Endodermal cell (in vitro differentiated cells): ENCODE data around the gene IRF6. TPM values are rescaled to one million over a fixed set of nuclear protein-coding genes. Genes with fewer than 3 reads are reported as not detected.

Experiments used
- DNase-seq: peaks from one replicate; pipeline ENCODE4 v3.0.0-alpha.2; 2017
- H3K27ac ChIP-seq: 2 replicates; pipeline ENCODE4 v1.5.1; 2013; ENCODE audit warnings: mild to moderate bottlenecking, low read depth, low read length, moderate library complexity
- H3K27me3 ChIP-seq: 2 replicates; pipeline ENCODE4 v1.6.1; 2013; ENCODE audit warnings: mild to moderate bottlenecking, low read length, moderate library complexity; ENCODE audit not compliant: insufficient read depth, control insufficient read depth, poor library complexity, severe bottlenecking
- H3K36me3 ChIP-seq: 2 replicates; pipeline ENCODE4 v1.7.0; 2013; ENCODE audit warnings: mild to moderate bottlenecking, low read length, moderate library complexity; ENCODE audit not compliant: control insufficient read depth, insufficient read depth
- H3K4me1 ChIP-seq: one replicate; pipeline ENCODE4 v1.7.0; 2013; ENCODE audit warnings: low read length; ENCODE audit not compliant: control insufficient read depth, insufficient read depth
- H3K4me3 ChIP-seq: 2 replicates; pipeline ENCODE4 v1.5.1; 2013; ENCODE audit warnings: mild to moderate bottlenecking, low read length, moderate library complexity
- H3K9ac ChIP-seq: 2 replicates; pipeline ENCODE4 v1.6.1; 2013; ENCODE audit warnings: mild to moderate bottlenecking, low read length, moderate library complexity; ENCODE audit not compliant: poor library complexity, severe bottlenecking; ENCODE audit errors: extremely low read depth
- H3K9me3 ChIP-seq: 2 replicates; pipeline ENCODE4 v1.6.1; 2013; ENCODE audit warnings: mild to moderate bottlenecking, low read length, moderate library complexity; ENCODE audit not compliant: control insufficient read depth
- H3K27ac Mint-ChIP-seq: 2 replicates; pipeline ENCODE4 v1.8.0; 2020; ENCODE audit warnings: mixed read lengths
- H3K27me3 Mint-ChIP-seq: 2 replicates; pipeline ENCODE4 v1.8.0; 2021; ENCODE audit warnings: mild to moderate bottlenecking, mixed read lengths; ENCODE audit not compliant: insufficient read depth
- H3K36me3 Mint-ChIP-seq: 2 replicates; pipeline ENCODE4 v1.8.0; 2020; ENCODE audit warnings: low read depth, mixed read lengths
- H3K4me1 Mint-ChIP-seq: 2 replicates; pipeline ENCODE4 v1.8.0; 2020; ENCODE audit warnings: mixed read lengths
- H3K4me3 Mint-ChIP-seq: 2 replicates; pipeline ENCODE4 v1.8.0; 2020; ENCODE audit warnings: mild to moderate bottlenecking, moderate library complexity, mixed read lengths
- H3K9me3 Mint-ChIP-seq: 2 replicates; pipeline ENCODE4 v1.8.0; 2020; ENCODE audit warnings: mild to moderate bottlenecking, mixed read lengths
- CTCF ChIP-seq: fragments of 200-600 bp; sonication (generic); conservative IDR thresholded peaks from 2 replicates; pipeline ENCODE4 v1.5.0; 2021; ENCODE audit warnings: antibody characterized with exemption, mild to moderate bottlenecking
- WGBS, 2 experiments: methylation state at CpG; one replicate each; pipeline versions ENCODE4 v1.1.5 to v1.1.7; 2013; ENCODE audit warnings: missing lambda C conversion rate in 2 of 2, mixed read lengths in 1 of 2; ENCODE audit not compliant: insufficient coverage in 1 of 2, insufficient read length in 1 of 2; 5-methylcytosine and 5-hydroxymethylcytosine counted together
- total RNA-seq, 2 donors: library from RNA; stranded (reverse); fragmentation: NEBNext Ultra II Directional in 1 of 2; extraction: Animal tissue kit (Norgen Biotek cat#: 25700) in 1 of 2; gene quantifications; 2 replicates in 1 of 2; 3 replicates in 1 of 2; pipeline ENCODE4 v1.2.1, GENCODE V29; 2021

Gene IRF6
- total RNA-seq, 2 donors from 2014 or later: 13.8 to 18.2 TPM

GRCh38 chr1:209837671-209838070 is 31.7 kb upstream of the IRF6 start:
- DNase-seq: no peak
- no peak overlapping the region for H3K9ac ChIP-seq
- H3K36me3 ChIP-seq: peaks cover 94% of the 10 kb centered on the region
- no peaks in the 10 kb centered on the region for H3K4me1 Mint-ChIP-seq
- no peak overlapping the region for H3K4me3 Mint-ChIP-seq
- H3K27me3 Mint-ChIP-seq: no peaks in the 10 kb centered on the region
- no peaks in the 10 kb centered on the region for H3K9me3 Mint-ChIP-seq
- H3K36me3 Mint-ChIP-seq: peaks cover 72% of the 10 kb centered on the region
- no peak for TF ChIP-seq CTCF
- no peak overlapping the region for H3K27ac ChIP-seq
- no peak overlapping the region for H3K4me3 ChIP-seq
- 96 to 100% methylated on average over 3 to 7 of the region's 7 CpGs for WGBS, 2 experiments
- no peak overlapping the region for H3K27ac Mint-ChIP-seq
- H3K27me3 ChIP-seq: no peaks in the 10 kb centered on the region
- H3K4me1 ChIP-seq: no peaks in the 10 kb centered on the region
- no peaks in the 10 kb centered on the region for H3K9me3 ChIP-seq

GRCh38 chr1:209835782-209836298 is 29.9 kb upstream of the IRF6 start:
- Mint-ChIP-seq H3K4me3 (no peak overlapping the region), H3K36me3 (peaks cover 73% of the 10 kb centered on the region), H3K27me3 (no peaks in the 10 kb centered on the region), H3K4me1 (no peaks in the 10 kb centered on the region), H3K9me3 (no peaks in the 10 kb centered on the region), H3K27ac (no peak overlapping the region)
- Histone ChIP-seq H3K4me1 (no peaks in the 10 kb centered on the region), H3K4me3 (no peak overlapping the region), H3K36me3 (peaks cover 92% of the 10 kb centered on the region), H3K27ac (no peak overlapping the region), H3K9me3 (no peaks in the 10 kb centered on the region), H3K9ac (no peak overlapping the region), H3K27me3 (no peaks in the 10 kb centered on the region)
- no peak for TF ChIP-seq CTCF
- DNase-seq: no peak

GRCh38 chr1:209831615-209832014 is 25.7 kb upstream of the IRF6 start:
- H3K27ac Mint-ChIP-seq: no peak overlapping the region
- no peak for TF ChIP-seq CTCF
- H3K9ac ChIP-seq: no peak overlapping the region
- H3K4me1 Mint-ChIP-seq: peaks cover 2% of the 10 kb centered on the region
- H3K36me3 Mint-ChIP-seq: peaks cover 46% of the 10 kb centered on the region
- no peaks in the 10 kb centered on the region for H3K27me3 ChIP-seq
- peaks cover 62% of the 10 kb centered on the region for H3K36me3 ChIP-seq
- DNase-seq: no peak
- H3K9me3 ChIP-seq: no peaks in the 10 kb centered on the region
- no peaks in the 10 kb centered on the region for H3K4me1 ChIP-seq
- no peaks in the 10 kb centered on the region for H3K27me3 Mint-ChIP-seq
- no peaks in the 10 kb centered on the region for H3K9me3 Mint-ChIP-seq
- H3K27ac ChIP-seq: no peak overlapping the region
- no peak overlapping the region for H3K4me3 ChIP-seq
- 94% methylated on average over 1 of the region's 1 CpG; no CpG with 5 or more reads in 1 of the 2 experiments for WGBS, 2 experiments
- H3K4me3 Mint-ChIP-seq: no peak overlapping the region
